ENCODE results near the gene SLC2A9.
"Not testable (repeated sequence)": the region's sequence is repeated elsewhere in the genome, so short reads cannot be mapped to it uniquely, and the experiment has no call there.

The SLC2A9 gene

DNA sequence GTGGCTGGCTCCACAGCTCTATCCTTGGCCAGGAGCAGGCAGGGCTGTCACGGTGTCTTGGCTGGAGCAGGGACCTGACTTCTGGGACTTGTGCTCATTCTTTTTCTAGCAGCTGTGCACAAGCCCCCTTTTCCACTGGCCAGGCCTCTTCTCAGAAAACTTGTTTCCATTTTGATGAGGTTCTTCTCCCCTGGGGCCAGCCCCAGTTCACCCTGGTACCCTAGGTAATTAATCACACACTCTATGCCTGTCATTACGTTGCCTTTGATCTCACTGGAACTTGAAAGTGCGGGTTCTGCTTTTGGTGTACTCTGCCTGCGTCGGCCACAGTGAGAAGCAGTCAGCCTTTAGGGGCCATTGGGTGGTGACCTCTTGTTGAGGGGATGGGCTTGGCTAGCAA is 213.2 kb downstream of the SLC2A9 start:
- no peak for DNase-seq

DNA sequence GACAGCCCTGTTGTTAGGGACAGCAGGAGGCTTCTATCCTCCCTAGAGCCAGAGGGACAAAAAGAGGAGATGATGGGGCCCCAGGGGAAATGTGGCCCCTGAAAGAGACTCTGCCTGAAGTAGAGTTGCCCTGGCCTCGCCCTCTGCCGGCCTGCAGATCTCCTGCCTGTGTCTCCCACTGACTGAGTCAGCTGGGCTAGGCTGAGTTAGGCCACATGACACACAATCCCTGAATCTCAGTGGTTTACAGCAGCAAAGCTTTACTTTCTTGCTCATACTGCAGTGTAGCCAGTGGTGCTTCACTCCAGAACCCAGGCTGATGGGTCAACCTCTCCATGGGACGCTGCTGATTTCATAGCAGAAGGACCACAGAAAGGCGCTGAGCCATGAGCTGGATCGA is 216.4 kb downstream of the SLC2A9 start:
- DNase-seq: no peak

DNA sequence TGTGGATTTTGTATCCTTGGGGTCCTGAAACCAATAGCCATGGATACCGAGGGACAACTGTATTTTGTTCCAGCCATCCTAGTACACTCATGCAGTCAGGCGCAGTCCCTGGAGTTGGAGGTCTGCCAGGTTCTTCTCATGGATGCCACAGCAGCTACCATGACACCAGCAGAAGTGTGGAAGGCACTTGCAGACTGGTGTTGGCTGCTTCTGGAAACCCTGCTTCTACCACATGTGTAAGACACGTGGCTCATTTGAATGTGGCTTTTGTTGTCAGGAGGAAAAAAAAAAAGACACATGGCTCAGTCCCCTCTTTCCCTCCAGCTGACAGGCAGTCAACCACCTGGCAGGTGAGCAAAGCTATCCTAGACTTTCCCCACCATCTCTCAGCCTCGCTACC is 220.4 kb downstream of the SLC2A9 start:
- DNase-seq: no peak

DNA sequence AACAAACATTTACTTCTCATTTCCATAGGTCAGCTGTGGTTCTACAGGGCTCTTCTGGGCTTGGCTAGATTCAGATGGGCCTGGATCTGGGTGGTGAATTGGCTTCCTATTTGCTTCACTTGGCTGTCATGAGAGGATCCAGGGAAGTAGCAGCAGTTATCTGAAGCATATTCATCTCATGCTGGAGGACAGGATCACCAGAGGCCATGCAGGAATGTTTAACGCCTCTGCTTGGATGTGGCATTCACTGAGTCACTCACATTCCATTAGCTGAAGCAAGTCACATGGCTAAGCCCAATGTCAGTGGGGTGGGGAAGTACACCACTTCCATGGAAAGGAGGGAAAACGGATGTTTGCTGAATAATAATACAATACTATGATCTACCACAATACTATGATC is 224.7 kb downstream of the SLC2A9 start:
- DNase-seq: not testable (repeated sequence)

DNA sequence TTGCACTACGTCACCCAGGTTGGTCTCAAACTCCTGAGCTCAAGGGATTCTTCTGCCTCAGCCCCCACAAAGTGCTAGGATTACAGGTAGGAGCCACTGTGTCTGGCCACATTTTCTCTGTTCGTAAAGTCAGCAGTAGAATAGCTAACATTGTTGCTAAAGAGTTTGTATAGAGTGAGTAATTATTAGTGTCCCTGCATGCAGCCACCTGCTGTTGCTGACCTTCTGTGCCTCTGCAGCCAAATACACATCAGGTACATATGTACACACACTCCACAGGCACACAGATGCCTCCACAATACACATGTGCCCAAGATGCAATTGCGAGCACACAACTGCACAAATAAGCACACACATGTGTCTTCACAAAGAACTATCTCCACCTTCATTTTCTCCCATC is 228.9 kb downstream of the SLC2A9 start:
- no peak for DNase-seq

DNA sequence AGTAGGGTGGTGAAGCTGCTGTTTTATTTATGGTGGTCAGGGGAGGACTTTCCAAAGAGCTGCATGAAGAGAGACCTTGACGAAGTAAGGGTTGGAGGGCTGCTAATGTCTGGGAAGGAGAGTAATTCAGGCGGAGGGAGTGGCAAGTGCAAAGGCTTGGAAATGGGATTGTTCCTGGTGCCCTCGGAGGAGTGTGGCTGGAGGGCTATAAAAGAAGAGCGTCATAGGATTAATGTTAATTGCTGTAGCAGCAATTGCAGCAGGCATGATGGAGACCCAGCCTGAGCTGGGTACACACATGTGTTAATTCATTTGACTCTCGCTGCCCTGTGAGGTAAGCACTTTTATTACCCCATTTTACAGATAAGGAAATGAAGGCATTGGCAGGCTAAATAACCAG is 235.4 kb downstream of the SLC2A9 start:
- DNase-seq: not testable (repeated sequence)

DNA sequence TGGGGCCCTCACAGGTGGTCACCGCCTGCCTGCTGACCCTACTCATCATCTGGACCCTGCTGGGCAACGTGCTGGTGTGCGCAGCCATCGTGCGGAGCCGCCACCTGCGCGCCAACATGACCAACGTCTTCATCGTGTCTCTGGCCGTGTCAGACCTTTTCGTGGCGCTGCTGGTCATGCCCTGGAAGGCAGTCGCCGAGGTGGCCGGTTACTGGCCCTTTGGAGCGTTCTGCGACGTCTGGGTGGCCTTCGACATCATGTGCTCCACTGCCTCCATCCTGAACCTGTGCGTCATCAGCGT is 239.2 kb downstream of the SLC2A9 start:
- no peak for DNase-seq

GRCh38 chr4:9781343-9782135 is 239.8 kb downstream of the SLC2A9 start, which contains the start of gene DRD5:
DRD5 (plus strand) TSS chr4:9781634; CDS start chr4:9782030, 396 bp downstream.
- no peak for DNase-seq
